ENCODE data around the gene NUP210. TPM values are rescaled to one million over a fixed set of nuclear protein-coding genes. Genes with fewer than 3 reads are reported as not detected.
"Not testable (repeated sequence)": the region's sequence is repeated elsewhere in the genome, so short reads cannot be mapped to it uniquely, and the experiment has no call there.

NUP210 gene
- total and polyA plus RNA-seq, 2 of the 13 experiments (the other 11 are each of a cell fraction or from before 2014, with no cell fraction given), result 31.6 to 35.2 TPM

- in situ Hi-C loops (cut with HindIII; ENCODE audit: extremely low pct_ligation_motif_present, low pct_unique_long_range_greater_than_20kb); H3K9ac ChIP-seq (ENCODE audit: insufficient read depth, low read depth, low read length); H3K79me2 ChIP-seq (ENCODE audit: insufficient read depth, low read length); CTCF ChIA-PET (ENCODE audit: low intra/inter-chr PET ratio, low total read pairs); ATAC-seq; H4K20me1 ChIP-seq (ENCODE audit: insufficient read depth, low read length); FAIRE-seq; H3K27me3 ChIP-seq (ENCODE audit: control insufficient read depth in 1 of 2, insufficient read depth in 2 of 2, low read length in 2 of 2); H3K27ac ChIP-seq (ENCODE audit: extremely low read length, insufficient read depth, low read length); BruUV-seq (replicated peaks); intact Hi-C loops (cut with micrococcal nuclease; ENCODE audit: unreplicated experiment); H3K4me3 ChIP-seq (replicated peaks in 1 of 3; ENCODE audit: insufficient read depth in 1 of 3, low read depth in 2 of 3, low read length in 3 of 3); H3K36me3 ChIP-seq (replicated peaks in 1 of 2; ENCODE audit: control insufficient read depth in 1 of 2, insufficient read depth in 2 of 2, low read length in 2 of 2); H3K9me3 ChIP-seq (ENCODE audit: low read length); H3K4me2 ChIP-seq (ENCODE audit: low read depth, low read length); H2AFZ ChIP-seq (ENCODE audit: low read length); DNase-seq (ENCODE audit: low spot score): not testable (repeated sequence)
- WGBS (ENCODE audit: low lambda C conversion rate), result 17% methylated on average over 2 of the region's 2 CpGs
- peaks cover 58% of the 10 kb centered on the region for H3K4me1 ChIP-seq (ENCODE audit: insufficient read depth, low read length)
- 0 out of 2 replicates have a peak, but pooled peaks have one; percentile 22 for TF ChIP-seq ZNF644 (CRISPR knock-in tag; IDR thresholded peaks at IDR 0.05; ENCODE audit: low read depth)
- POLR2A ChIA-PET, result interaction anchor here (0.8 to 1.6 kb wide), 3 partner anchors 10 to 46 kb away, joined by 3 to 4 read pairs (median 4); partner anchors contain the start of gene NUP210
These were observed 10.3 kb upstream of the NUP210 start for GRCh38 chr3:13430411-13430875.

DNA sequence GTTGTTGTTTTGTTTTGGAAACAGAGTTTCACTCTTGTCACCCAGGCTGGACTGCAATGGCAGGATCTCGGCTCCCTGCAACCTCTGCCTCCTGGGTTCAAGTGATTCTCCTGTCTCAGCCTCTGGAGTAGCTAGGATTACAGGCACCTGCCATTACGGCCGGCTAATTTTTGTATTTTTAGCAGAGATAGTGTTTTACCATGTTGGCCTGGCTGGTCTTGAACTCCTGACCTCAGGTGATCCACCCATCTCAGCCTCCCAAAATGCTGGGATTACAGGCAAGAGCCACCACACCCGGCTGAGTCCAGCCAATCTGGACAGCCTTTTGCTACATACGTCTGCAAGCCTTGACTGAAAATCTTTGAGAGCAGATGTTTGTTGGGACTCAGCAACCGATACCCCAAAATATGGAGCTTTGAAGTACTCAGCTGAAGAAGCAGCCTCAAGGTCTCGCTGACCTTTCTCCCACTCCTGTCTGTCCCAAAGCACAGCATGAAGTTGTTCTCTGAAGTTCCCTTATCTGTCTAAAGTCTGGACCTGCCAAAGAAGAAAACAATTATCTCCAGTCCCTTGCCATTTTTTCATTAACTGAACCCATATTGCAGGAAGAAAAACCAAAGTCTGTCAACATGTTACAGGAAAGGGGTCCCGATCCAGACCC is 9.6 kb upstream of the NUP210 start:
- H3K79me2 ChIP-seq (ENCODE audit: insufficient read depth, low read length), result no peaks in the 10 kb centered on the region
- H3K36me3 ChIP-seq (replicated peaks in 1 of 2; ENCODE audit: control insufficient read depth in 1 of 2, insufficient read depth in 2 of 2, low read length in 2 of 2), result no peaks in the 10 kb centered on the region
- H3K4me2 ChIP-seq (ENCODE audit: low read depth, low read length), result no peak overlapping the region; the same call in 1 of the 2 replicates
- DNase-seq (ENCODE audit: low spot score) (no peak), ATAC-seq (no peak), FAIRE-seq (no peak)
- no peaks in the 10 kb centered on the region for H3K9me3 ChIP-seq (ENCODE audit: low read length)
- no peak overlapping the region for H3K9ac ChIP-seq (ENCODE audit: insufficient read depth, low read depth, low read length)
- WGBS (ENCODE audit: low lambda C conversion rate), result 55% methylated on average over 7 of the region's 8 CpGs
- no peaks in the 10 kb centered on the region for H4K20me1 ChIP-seq (ENCODE audit: insufficient read depth, low read length)
- no peaks in the 10 kb centered on the region for H3K27me3 ChIP-seq (ENCODE audit: control insufficient read depth in 1 of 2, insufficient read depth in 2 of 2, low read length in 2 of 2)
- intact Hi-C loops (cut with micrococcal nuclease; ENCODE audit: unreplicated experiment) (no loop called here), in situ Hi-C loops (cut with HindIII; ENCODE audit: extremely low pct_ligation_motif_present, low pct_unique_long_range_greater_than_20kb) (no loop called here)
- BruUV-seq (replicated peaks), result no TSS peak
- no peak overlapping the region for H3K4me3 ChIP-seq (replicated peaks in 1 of 3; ENCODE audit: insufficient read depth in 1 of 3, low read depth in 2 of 3, low read length in 3 of 3)
- ChIA-PET POLR2A (interaction anchor here (1.6 kb wide), 1 partner anchor 10 kb away, joined by 4 read pairs; the partner anchor contains the start of gene NUP210), CTCF (ENCODE audit: low intra/inter-chr PET ratio, low total read pairs) (no interaction called here)
- H3K27ac ChIP-seq (ENCODE audit: extremely low read length, insufficient read depth, low read length), result no peak overlapping the region
- TF ChIP-seq SKI (IDR thresholded peaks at IDR 0.05; ENCODE audit: partially characterized antibody) (no peak), TCF12 (IDR thresholded peaks at IDR 0.05) (no peak), TCF12 (CRISPR knock-in tag; IDR thresholded peaks at IDR 0.05) (no peak), ZNF205 (CRISPR knock-in tag; IDR thresholded peaks at IDR 0.05) (no peak), MTF2 (CRISPR knock-in tag; IDR thresholded peaks at IDR 0.05; ENCODE audit: borderline replicate concordance) (no peak), PHB2 (IDR thresholded peaks at IDR 0.05; ENCODE audit: partially characterized antibody) (no peak), SYNCRIP (IDR thresholded peaks at IDR 0.05; ENCODE audit: insufficient read depth, low read depth, low read length) (no peak), CBX5 (CRISPR knock-in tag; IDR thresholded peaks at IDR 0.05; ENCODE audit: borderline replicate concordance) (no peak), CHD2 (IDR thresholded peaks at IDR 0.05; ENCODE audit: low read depth, low read length) (no peak), ZNF674 (CRISPR knock-in tag; IDR thresholded peaks at IDR 0.05; ENCODE audit: low read depth) (no peak), FOXJ3 (CRISPR knock-in tag; IDR thresholded peaks at IDR 0.05; ENCODE audit: borderline replicate concordance) (no peak), ZNF782 (CRISPR knock-in tag; IDR thresholded peaks at IDR 0.05; ENCODE audit: borderline replicate concordance) (no peak), HNRNPK (IDR thresholded peaks at IDR 0.05; ENCODE audit: low read depth, low read length, poor library complexity, severe bottlenecking) (no peak), ZNF577 (CRISPR knock-in tag; IDR thresholded peaks at IDR 0.05; ENCODE audit: borderline replicate concordance, low read depth) (no peak), ZSCAN30 (CRISPR knock-in tag; IDR thresholded peaks at IDR 0.05) (no peak), TBP (CRISPR knock-in tag; IDR thresholded peaks at IDR 0.05) (no peak), PHF21A (CRISPR knock-in tag; IDR thresholded peaks at IDR 0.05) (no peak)
- TF ChIP-seq, protein P1, sequence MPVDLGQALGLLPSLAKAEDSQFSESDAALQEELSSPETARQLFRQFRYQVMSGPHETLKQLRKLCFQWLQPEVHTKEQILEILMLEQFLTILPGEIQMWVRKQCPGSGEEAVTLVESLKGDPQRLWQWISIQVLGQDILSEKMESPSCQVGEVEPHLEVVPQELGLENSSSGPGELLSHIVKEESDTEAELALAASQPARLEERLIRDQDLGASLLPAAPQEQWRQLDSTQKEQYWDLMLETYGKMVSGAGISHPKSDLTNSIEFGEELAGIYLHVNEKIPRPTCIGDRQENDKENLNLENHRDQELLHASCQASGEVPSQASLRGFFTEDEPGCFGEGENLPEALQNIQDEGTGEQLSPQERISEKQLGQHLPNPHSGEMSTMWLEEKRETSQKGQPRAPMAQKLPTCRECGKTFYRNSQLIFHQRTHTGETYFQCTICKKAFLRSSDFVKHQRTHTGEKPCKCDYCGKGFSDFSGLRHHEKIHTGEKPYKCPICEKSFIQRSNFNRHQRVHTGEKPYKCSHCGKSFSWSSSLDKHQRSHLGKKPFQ (CRISPR knock-in tag; IDR thresholded peaks at IDR 0.05; ENCODE audit: insufficient replicate concordance), result no peak
- H3K4me1 ChIP-seq (ENCODE audit: insufficient read depth, low read length), result peaks cover 65% of the 10 kb centered on the region
- H2AFZ ChIP-seq (ENCODE audit: low read length), result no peak overlapping the region

Measured in HepG2 (cell line).